OCI-LY7 (cell line): Measurements from ENCODE around the gene GRIK2. TPM values are rescaled to one million over a fixed set of nuclear protein-coding genes. Genes with fewer than 3 reads are reported as not detected.

ENCODE experiments used
- BruUV-seq: library from RNA; stranded (reverse); fragments of 400-500 nt; replicated peaks from 2 replicates; lab custom pipeline; 2021; lab: Mats Ljungman, UMichigan
- CTCF ChIA-PET: fragments of 300-600 bp; sonication (Branson Sonifier 250); formaldehyde crosslinking; loops from one replicate; lab custom pipeline; 2022; ENCODE audit warnings: antibody characterized with exemption; ENCODE audit not compliant: unreplicated experiment; lab: Charles Lee
- POLR2A ChIA-PET: fragments of 300-600 bp; sonication (Branson Sonifier 250); formaldehyde crosslinking; loops from one replicate; lab custom pipeline; 2022; ENCODE audit warnings: antibody characterized with exemption; lab: Charles Lee
- DNase-seq: peaks from one replicate; pipeline ENCODE4 v3.0.0-alpha.2; 2015; ENCODE audit warnings: low spot score
- H2AFZ ChIP-seq: fragments of 200-600 bp; sonication (generic), shearing (Covaris generic); 2 replicates; pipeline ENCODE4 v1.6.1; 2014; ENCODE audit warnings: mild to moderate bottlenecking, antibody characterized with exemption, low read length, moderate library complexity
- H3K27ac ChIP-seq: fragments of 200-600 bp; sonication (generic); 2 replicates; pipeline ENCODE4 v1.5.1; 2014; ENCODE audit warnings: mixed run types, low read depth, mild to moderate bottlenecking, moderate library complexity, low read length, inconsistent platforms; ENCODE audit not compliant: poor library complexity, severe bottlenecking
- H3K36me3 ChIP-seq: fragments of 200-600 bp; sonication (generic); 2 replicates; pipeline ENCODE4 v1.6.1; 2014; ENCODE audit warnings: mild to moderate bottlenecking, antibody characterized with exemption, low read length, moderate library complexity, mixed read lengths; ENCODE audit not compliant: insufficient read depth
- H3K4me1 ChIP-seq: fragments of 200-600 bp; sonication (generic); 2 replicates; pipeline ENCODE4 v1.5.1; 2014; ENCODE audit warnings: mild to moderate bottlenecking, low read length; ENCODE audit not compliant: insufficient read depth, poor library complexity, severe bottlenecking
- H3K4me2 ChIP-seq: fragments of 200-600 bp; sonication (generic); 2 replicates; pipeline ENCODE4 v1.6.1; 2014; ENCODE audit warnings: mild to moderate bottlenecking, low read length
- H3K4me3 ChIP-seq: fragments of 200-600 bp; sonication (generic); 2 replicates; pipeline ENCODE4 v1.5.1; 2014; ENCODE audit warnings: mild to moderate bottlenecking, low read depth, low read length; ENCODE audit not compliant: poor library complexity, severe bottlenecking
- H3K79me2 ChIP-seq: fragments of 200-600 bp; sonication (generic); 2 replicates; pipeline ENCODE4 v1.6.1; 2016; ENCODE audit warnings: low read depth, mild to moderate bottlenecking, low read length, moderate library complexity, mixed read lengths; ENCODE audit not compliant: insufficient read depth
- H3K9me2 ChIP-seq: fragments of 200-600 bp; sonication (generic); 2 replicates; pipeline ENCODE4 v1.6.1; 2016; ENCODE audit warnings: mild to moderate bottlenecking, low read length, mixed read lengths; ENCODE audit not compliant: insufficient read depth
- H3K9me3 ChIP-seq: fragments of 200-600 bp; sonication (generic); 2 replicates; pipeline ENCODE4 v1.6.1; 2014; ENCODE audit warnings: mild to moderate bottlenecking, mixed run types, low read length, mixed read lengths
- H4K20me1 ChIP-seq: fragments of 200-600 bp; sonication (generic); 2 replicates; pipeline ENCODE4 v1.6.1; 2014; ENCODE audit warnings: mild to moderate bottlenecking, antibody characterized with exemption, low read length, moderate library complexity, mixed read lengths; ENCODE audit not compliant: insufficient read depth
- CTCF ChIP-seq: fragments of 200-600 bp; sonication (generic); conservative IDR thresholded peaks from 2 replicates; pipeline ENCODE4 v1.5.1; 2014; ENCODE audit warnings: mild to moderate bottlenecking, antibody characterized with exemption, low read length, moderate library complexity, mixed read lengths
- EZH2phosphoT487 ChIP-seq: fragments of 200-600 bp; sonication (generic); IDR thresholded peaks from 2 replicates; pipeline ENCODE4 v1.6.1; 2018; ENCODE audit warnings: low read depth, borderline replicate concordance, mild to moderate bottlenecking, mixed run types, antibody characterized with exemption, low read length, moderate library complexity, mixed read lengths
- intact Hi-C: fragments of 100-400 bp; cut with micrococcal nuclease; formaldehyde crosslinking; loops from one replicate; pipeline ENCODE4 v1.10.0; 2022; ENCODE audit not compliant: unreplicated experiment
- total RNA-seq, 2 experiments: library from RNA; depleted of rRNA in 1 of 2; stranded (reverse); fragments of >200 nt in 1 of 2; shearing (Covaris generic) in 1 of 2; gene quantifications; 2 replicates each; pipeline ENCODE4 v1.2.3, GENCODE V29; 2014 to 2022

GRIK2 gene
- total RNA-seq, 2 experiments from 2014 or later = not detected

- ChIA-PET CTCF (no interaction called here), POLR2A (interaction anchor here (0.7 kb wide), 2 partner anchors 48 to 556 kb away, joined by 3 to 5 read pairs; no protein-coding TSS in a partner anchor)
- no peak overlapping the region for H3K27ac ChIP-seq
- no peaks in the 10 kb centered on the region for H3K4me1 ChIP-seq
- no peaks in the 10 kb centered on the region for H3K9me2 ChIP-seq
- intact Hi-C loops = no loop called here
- no peak overlapping the region for H2AFZ ChIP-seq
- H3K9me3 ChIP-seq = no peaks in the 10 kb centered on the region
- H4K20me1 ChIP-seq = no peaks in the 10 kb centered on the region
- no peak overlapping the region for H3K4me3 ChIP-seq
- H3K79me2 ChIP-seq = no peaks in the 10 kb centered on the region
- H3K4me2 ChIP-seq = no peak overlapping the region
- TF ChIP-seq CTCF (no peak), EZH2phosphoT487 (no peak)
- H3K36me3 ChIP-seq = no peaks in the 10 kb centered on the region
- DNase-seq = no peak
- BruUV-seq = no TSS peak
These were observed 587.4 kb downstream of the GRIK2 start for GRCh38 chr6:101980924-101981323.

GRCh38 chr6:101986476-101986875 lies 593.0 kb downstream of the GRIK2 start:
- no peaks in the 10 kb centered on the region for H4K20me1 ChIP-seq
- H3K4me2 ChIP-seq = no peak overlapping the region
- H3K9me2 ChIP-seq = no peaks in the 10 kb centered on the region
- H3K79me2 ChIP-seq = no peaks in the 10 kb centered on the region
- TF ChIP-seq CTCF (no peak), EZH2phosphoT487 (no peak)
- BruUV-seq = no TSS peak
- no peak for DNase-seq
- H2AFZ ChIP-seq = no peak overlapping the region
- H3K9me3 ChIP-seq = no peaks in the 10 kb centered on the region
- H3K4me1 ChIP-seq = no peaks in the 10 kb centered on the region
- no peak overlapping the region for H3K4me3 ChIP-seq
- ChIA-PET CTCF (no interaction called here), POLR2A (no interaction called here)
- H3K36me3 ChIP-seq = no peaks in the 10 kb centered on the region
- H3K27ac ChIP-seq = no peak overlapping the region
- intact Hi-C loops = no loop called here

GRCh38 chr6:101992286-101992685 lies 598.8 kb downstream of the GRIK2 start:
- Histone ChIP-seq H3K9me3 (no peaks in the 10 kb centered on the region), H3K36me3 (no peaks in the 10 kb centered on the region), H3K4me3 (no peak overlapping the region), H3K4me1 (no peaks in the 10 kb centered on the region), H3K4me2 (no peak overlapping the region), H3K79me2 (no peaks in the 10 kb centered on the region), H4K20me1 (no peaks in the 10 kb centered on the region), H2AFZ (no peak overlapping the region), H3K9me2 (no peaks in the 10 kb centered on the region), H3K27ac (no peak overlapping the region)
- intact Hi-C loops = no loop called here
- ChIA-PET POLR2A (interaction anchor here (1.3 kb wide), 1 partner anchor 13 kb away, joined by 3 read pairs; no protein-coding TSS in a partner anchor), CTCF (no interaction called here)
- no TSS peak for BruUV-seq
- no peak for DNase-seq
- TF ChIP-seq CTCF = no peak
- no peak for TF ChIP-seq EZH2phosphoT487
